Stimulated activated CD4-positive, alpha-beta T cell treated with anti-CD3 and anti-CD28 coated beads, Interleukin-2, amount 100 ng/mL, for 48 hours (primary cell): Measurements from ENCODE around the gene TM9SF3.
"Not testable (repeated sequence)": the region's sequence is repeated elsewhere in the genome, so short reads cannot be mapped to it uniquely, and the experiment has no call there.

Experiments
- DNase-seq, 2 donors: peaks; one replicate each; pipeline ENCODE4 v3.0.0-alpha.2; 2020

Gene TM9SF3

GRCh38 chr10:96560966-96561887, 25.6 kb downstream of the TM9SF3 start:
- DNase-seq: no peak

DNA sequence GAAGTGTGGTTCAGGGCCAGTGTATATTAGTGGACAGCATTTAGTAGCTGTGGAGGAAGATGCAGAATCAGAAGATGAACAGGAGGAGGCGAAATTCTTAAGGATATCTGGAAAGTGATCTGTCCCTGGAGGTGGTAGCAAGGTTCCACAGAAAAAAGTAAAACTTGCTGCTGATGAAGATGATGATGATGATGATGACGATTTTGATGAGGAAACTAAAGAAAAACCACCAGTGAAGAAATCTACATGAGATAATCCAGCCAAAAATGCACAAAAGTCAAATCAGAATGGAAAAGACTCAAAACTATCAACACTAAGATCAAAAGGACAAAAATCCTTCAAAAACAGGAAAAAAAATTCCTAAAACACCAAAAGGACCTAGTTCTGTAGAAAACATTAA, 26.3 kb downstream of the TM9SF3 start:
- no peak for DNase-seq

DNA sequence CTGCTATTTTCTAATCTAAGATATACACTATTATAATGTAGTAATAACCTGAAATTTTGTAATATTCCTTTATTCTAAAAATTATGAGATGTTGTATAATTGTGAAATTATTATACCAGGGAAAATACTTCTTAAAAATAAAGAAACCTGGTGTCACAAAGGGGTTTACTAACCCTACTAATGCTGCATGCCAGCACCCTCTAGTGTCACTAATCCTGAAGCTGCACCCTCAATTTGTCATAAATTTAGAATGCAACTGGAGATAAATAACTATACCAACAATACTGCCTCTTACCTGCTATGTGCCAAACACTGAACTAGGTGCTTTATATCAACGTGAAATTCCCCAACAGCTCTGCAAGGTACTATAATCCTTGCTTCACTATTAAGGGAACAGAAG, 30.8 kb downstream of the TM9SF3 start:
- no peak for DNase-seq

GRCh38 chr10:96555330-96555729, 31.5 kb downstream of the TM9SF3 start:
- no peak for DNase-seq

- no peak for DNase-seq
These were observed 38.2 kb downstream of the TM9SF3 start for GRCh38 chr10:96548589-96548988.

- not testable (repeated sequence) for DNase-seq
These were observed 41.3 kb downstream of the TM9SF3 start for GRCh38 chr10:96545558-96545957.

DNA sequence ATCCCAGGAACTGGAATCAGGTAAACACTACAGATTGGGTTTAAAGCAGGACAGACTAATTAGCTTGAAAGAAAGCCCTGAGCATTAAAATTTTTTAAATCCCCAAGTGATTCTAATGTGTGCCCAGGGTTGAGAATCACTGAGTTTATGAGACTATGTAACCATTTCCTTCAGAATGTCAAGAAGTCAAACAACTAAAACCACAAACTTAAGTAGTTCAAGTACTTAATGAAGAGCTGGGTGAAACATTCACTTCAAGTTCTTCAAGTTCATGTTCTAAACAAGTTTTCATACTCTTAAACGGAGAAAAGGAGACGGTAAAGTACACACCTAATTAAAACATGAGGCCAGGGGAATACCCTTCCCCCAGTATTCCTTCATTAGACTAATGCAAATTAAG, 44.9 kb downstream of the TM9SF3 start:
- DNase-seq: no peak

GRCh38 chr10:96540240-96540639, 46.6 kb downstream of the TM9SF3 start:
- DNase-seq: no peak

- no peak for DNase-seq
These were observed 48.1 kb downstream of the TM9SF3 start for GRCh38 chr10:96538683-96539082.

DNA sequence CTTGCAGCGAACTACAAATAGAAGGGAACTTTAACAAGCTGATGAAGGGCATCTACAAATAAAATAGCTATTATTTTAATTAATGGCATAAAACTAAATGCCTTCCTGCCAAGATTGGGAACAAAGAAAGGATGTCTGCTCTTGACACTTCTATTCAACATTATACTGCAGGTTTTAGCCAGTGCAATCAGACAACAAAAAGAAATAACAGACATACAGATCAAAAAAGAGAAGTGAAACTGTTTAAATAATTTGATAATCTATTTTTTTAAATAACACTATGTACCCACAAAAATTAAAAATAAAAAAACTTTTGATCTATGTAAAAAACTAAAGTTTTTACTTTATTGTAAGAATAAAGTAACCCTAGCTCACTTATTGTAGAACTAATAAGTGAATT, 50.7 kb downstream of the TM9SF3 start:
- no peak for DNase-seq

- no peak for DNase-seq
These were observed 54.3 kb downstream of the TM9SF3 start for GRCh38 chr10:96532523-96532922.

DNA sequence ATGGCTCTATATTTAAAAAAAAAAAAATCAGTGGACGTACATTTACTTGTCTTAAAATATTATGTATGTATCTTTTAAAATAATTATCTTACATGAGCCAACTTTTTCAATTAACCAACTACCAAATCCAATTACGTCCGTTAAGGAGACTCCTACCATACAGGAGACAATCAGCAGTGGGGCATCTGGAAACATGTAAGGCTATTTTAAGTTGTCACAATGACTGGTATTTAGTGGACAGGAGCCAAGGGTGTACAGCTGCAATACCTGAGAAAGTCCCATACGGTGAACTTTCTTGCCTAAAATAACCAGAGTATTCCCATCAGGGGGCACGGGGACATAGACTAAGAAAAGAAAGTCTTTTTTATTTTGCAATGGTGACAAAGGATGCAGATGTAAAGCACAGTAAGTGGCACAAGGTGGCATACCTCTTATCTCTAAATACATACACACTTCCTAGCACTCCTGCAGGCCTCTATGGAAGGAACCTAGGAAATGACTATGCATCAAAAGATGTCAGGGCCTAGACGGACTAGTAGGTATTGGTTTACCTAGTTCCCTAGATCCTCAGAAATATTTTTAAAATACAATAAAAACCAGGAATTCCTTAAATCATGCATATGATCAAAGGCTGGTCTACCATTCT, 57.1 kb downstream of the TM9SF3 start:
- DNase-seq: no peak

- no peak for DNase-seq
These were observed 62.1 kb downstream of the TM9SF3 start for GRCh38 chr10:96524741-96525140.

DNA sequence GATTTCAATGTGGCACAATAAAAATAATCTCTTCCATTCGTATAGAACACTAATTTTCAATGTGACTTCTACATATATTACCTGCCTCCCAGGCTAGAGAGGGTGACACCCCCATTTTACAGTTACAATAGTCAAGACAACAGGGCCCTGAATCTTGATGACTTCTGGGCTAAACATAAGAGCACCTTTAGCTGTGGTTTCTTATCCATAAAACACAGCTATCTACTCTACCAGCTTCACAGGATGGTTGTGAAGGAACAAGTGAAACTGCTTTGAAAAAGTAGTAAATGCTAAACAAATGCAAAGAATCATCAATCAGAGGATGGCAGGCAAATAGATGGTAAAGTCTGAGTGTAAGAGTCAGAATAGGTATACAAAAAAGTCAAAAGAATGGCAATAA, 69.5 kb downstream of the TM9SF3 start:
- no peak for DNase-seq

DNA sequence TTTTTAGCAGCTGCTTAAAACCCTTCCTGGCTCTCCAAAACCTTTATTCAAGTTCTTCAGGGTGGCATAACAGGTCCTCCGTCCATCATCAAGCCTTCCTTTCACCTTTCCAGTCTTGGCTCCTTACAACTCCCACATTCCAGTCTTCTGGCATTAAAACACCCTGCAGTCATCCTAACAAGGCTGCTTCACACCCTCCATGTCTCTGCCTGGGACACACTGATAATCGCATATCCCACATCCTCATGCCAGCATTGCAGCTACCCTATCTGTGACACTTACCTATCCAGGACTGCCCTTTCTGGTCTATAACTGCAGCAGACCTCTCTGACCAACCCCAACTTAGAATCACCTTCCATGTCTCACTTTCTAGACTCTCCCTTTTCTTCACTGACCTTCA, 70.5 kb downstream of the TM9SF3 start:
- DNase-seq: no peak

GRCh38 chr10:96513698-96514561, 72.9 kb downstream of the TM9SF3 start, which contains the start of gene TLL2:
TLL2 (minus strand) TSS chr10:96513926; CDS start chr10:96513685, 241 bp downstream.
- DNase-seq: peak; percentile 54 to 56

- no peak for DNase-seq
These were observed 73.5 kb downstream of the TM9SF3 start for GRCh38 chr10:96513305-96513697.

- DNase-seq: peak in 1 of 2 donors; percentile 7
These were observed 74.1 kb downstream of the TM9SF3 start for GRCh38 chr10:96512524-96513304.

GRCh38 chr10:96511044-96511945, 75.5 kb downstream of the TM9SF3 start:
- peak in 1 of 2 donors; percentile 15 for DNase-seq

DNA sequence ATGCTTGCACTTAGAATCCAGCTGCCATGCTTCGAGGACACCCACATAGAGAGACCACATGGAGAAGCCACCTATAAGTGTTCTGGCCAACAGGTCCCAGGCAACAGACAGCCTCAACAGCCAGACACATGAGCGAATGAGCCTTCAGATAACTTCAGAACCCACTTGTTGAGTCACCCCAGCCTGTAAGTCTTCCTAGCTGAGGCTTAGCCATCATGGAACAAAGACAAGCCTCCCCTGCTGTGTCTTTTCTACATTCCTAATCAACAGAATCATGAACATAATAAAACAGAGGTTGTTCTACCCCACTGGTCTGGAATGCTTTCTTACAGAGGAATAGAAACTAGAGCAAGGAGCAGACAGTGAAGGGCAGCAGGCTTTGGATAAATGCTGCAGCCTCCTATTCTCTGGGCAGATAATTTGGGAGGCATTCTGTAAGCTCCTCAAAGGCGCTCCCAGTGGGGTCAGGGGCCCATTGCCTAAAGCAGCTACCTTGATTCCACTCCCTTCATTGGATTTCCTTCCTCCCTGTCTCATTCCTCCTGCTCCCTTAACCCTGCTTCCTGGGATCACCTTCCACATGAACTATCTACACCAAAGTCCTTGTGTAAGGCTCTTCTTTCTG, 77.7 kb downstream of the TM9SF3 start:
- no peak for DNase-seq

- DNase-seq: no peak
These were observed 79.8 kb downstream of the TM9SF3 start for GRCh38 chr10:96507044-96507443.
